T-helper 17 cell (primary cell): Measurements from ENCODE around the gene HNRNPAB. TPM values are rescaled to one million over a fixed set of nuclear protein-coding genes. Genes with fewer than 3 reads are reported as not detected.

Source experiments
- ATAC-seq: fragments of 150-1000 bp; cut with Tn5 transposase; 2 replicates; pipeline ENCODE4 v1.10.0; 2021; ENCODE audit warnings: mild to moderate bottlenecking, moderate library complexity
- DNase-seq, 3 donors: peaks; one replicate each; pipeline versions ENCODE4 v3.0.0 to v3.0.0-alpha.2; 2020 to 2021
- H3K9me3 ChIP-seq: one replicate; pipeline ENCODE4 v1.7.0; 2013; ENCODE audit warnings: low read length, mild to moderate bottlenecking; ENCODE audit not compliant: control insufficient read depth, poor library complexity, severe bottlenecking
- H3K27ac Mint-ChIP-seq: one replicate; pipeline ENCODE4 v1.8.0; 2022; ENCODE audit warnings: mild to moderate bottlenecking, moderate library complexity, mixed read lengths
- H3K27me3 Mint-ChIP-seq: one replicate; pipeline ENCODE4 v1.8.0; 2022; ENCODE audit warnings: mixed read lengths
- H3K36me3 Mint-ChIP-seq: one replicate; pipeline ENCODE4 v1.8.0; 2022; ENCODE audit warnings: low read depth, mixed read lengths
- H3K4me1 Mint-ChIP-seq: one replicate; pipeline ENCODE4 v1.8.0; 2022; ENCODE audit warnings: mild to moderate bottlenecking, mixed read lengths
- H3K4me3 Mint-ChIP-seq: one replicate; pipeline ENCODE4 v1.8.0; 2022; ENCODE audit warnings: mild to moderate bottlenecking, moderate library complexity, mixed read lengths
- total RNA-seq, 4 donors: library from RNA in 2 of 4; stranded (reverse) in 2 of 4; gene quantifications; one replicate each; pipeline ENCODE4 v1.2.3 and lab custom pipeline; 2022 to 2026

The HNRNPAB gene
- total RNA-seq, 2 donors from 2014 or later: 89.5 to 90.5 TPM

DNA sequence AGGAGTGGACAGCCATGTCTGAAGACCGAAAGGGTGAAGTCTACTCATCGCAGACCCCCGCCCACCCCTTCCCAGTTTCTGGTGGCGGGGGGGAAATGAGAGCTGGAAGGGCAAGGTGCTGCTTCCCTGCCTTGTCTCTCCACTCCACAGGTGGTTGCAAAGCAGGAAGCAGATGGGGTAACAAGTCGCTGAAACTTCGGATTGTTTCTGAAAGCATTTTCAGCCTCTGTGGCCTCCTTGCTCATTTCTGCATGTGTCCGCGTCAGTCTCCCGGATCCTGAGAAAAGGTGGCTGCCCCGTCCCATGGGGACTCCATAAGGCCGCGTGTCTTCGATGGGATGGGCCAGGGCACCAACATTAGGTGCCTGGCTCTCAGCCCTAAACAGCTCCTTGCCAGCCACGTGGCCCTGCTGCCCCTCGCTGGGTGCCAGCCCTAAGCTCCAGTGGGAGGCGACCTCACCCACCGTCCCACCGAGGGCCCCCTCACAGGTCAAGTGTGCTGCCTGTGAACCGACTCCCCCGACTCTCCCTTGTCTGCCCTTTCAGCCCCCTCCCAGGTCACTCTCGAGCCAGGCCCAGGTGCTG lies 27.3 kb downstream of the HNRNPAB start:
- Mint-ChIP-seq H3K36me3 (peaks cover 9% of the 10 kb centered on the region), H3K27me3 (no peaks in the 10 kb centered on the region), H3K27ac (peak overlapping the region; percentile 81), H3K4me3 (peak overlapping the region; percentile 86), H3K4me1 (peaks cover 48% of the 10 kb centered on the region)
- ATAC-seq (peak; percentile 2), DNase-seq (no peak)
- no peaks in the 10 kb centered on the region for H3K9me3 ChIP-seq

DNA sequence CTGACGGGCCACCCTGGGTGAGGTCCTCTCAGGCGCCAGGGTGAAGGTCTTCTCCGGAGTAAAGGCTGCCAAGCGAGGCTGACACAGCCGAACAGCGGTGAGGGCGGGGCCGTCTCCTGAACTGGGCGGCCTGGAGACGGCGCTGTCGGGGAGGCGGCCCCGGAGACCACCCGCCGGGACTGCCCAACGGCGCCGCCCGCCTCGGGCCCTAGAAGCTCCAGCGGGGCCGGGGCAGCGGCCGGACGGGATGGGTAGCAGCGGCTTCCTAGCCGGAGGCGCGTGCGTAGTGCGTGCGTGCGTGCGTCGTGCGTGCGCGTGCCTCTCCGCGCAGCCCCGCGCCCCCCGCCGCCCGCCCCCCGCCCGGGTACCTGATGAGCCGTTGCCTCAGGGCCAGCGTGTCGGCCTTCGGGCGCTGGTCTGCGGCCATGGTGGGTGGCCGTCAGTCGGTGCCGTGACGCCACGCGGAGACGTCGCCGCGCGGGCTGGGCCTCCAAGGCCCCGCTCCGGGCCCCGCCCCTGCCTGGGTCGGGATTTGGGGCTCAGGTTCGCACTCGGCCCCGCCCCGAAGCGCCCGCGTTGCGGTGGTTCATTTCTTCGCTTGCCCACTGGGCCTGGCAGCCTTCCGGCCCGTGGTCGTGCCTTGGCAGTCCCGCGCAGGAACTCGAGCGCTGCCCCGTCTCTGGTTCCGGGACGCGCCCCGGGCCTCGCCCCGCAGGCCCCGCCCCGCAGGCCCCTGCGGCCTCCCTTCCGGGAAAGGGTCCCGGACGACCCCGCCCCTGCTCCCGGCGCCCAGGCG lies 28.0 kb downstream of the HNRNPAB start, which contains the start of gene PHYKPL:
Gene PHYKPL, minus strand, starts transcription at position 679 of the 796 bp plus-strand sequence. Its CDS starts 252 bp downstream, at position 427.
- H3K27ac Mint-ChIP-seq: peak within 1 kb of the TSS; percentile 81
- H3K4me3 Mint-ChIP-seq: peak within 1 kb of the TSS; percentile 86
- peak; percentile 77 for ATAC-seq
- H3K36me3 Mint-ChIP-seq: peaks cover 8% of the 10 kb centered on the region
- no peaks in the 10 kb centered on the region for H3K27me3 Mint-ChIP-seq
- DNase-seq: peak; percentile 55 to 60 (median 59)
- H3K4me1 Mint-ChIP-seq: peaks cover 45% of the 10 kb centered on the region
- H3K9me3 ChIP-seq: no peaks in the 10 kb centered on the region

DNA sequence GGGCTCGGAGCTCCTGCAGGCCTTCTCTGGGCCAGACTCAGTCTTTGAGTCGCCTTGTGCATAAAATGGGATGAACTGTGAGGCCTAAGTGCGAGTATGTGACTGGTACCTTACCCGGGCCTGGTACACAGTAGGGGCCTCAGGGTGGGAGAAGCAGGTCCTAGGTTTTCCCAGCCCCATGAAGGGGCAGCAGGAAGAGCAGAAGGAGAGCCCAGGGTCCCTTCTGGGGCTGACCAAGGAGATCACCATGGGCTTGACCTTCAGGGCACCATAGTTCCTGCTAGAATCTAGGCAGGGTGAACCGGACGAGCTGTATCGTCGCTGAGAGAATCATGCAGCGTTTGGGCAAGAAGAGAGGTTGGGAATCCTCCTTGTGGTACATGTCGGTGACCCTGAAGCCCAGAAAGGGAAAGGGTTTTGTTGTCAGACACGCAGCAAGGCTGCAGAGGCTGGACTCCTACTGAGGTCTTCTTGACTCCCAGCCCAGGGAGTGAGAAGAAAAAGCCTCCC lies 28.6 kb downstream of the HNRNPAB start:
- Mint-ChIP-seq H3K4me1 (peaks cover 40% of the 10 kb centered on the region), H3K27ac (peak overlapping the region; percentile 63), H3K4me3 (peak overlapping the region; percentile 74), H3K36me3 (peaks cover 2% of the 10 kb centered on the region), H3K27me3 (no peaks in the 10 kb centered on the region)
- ATAC-seq: no peak
- H3K9me3 ChIP-seq: no peaks in the 10 kb centered on the region
- no peak for DNase-seq

DNA sequence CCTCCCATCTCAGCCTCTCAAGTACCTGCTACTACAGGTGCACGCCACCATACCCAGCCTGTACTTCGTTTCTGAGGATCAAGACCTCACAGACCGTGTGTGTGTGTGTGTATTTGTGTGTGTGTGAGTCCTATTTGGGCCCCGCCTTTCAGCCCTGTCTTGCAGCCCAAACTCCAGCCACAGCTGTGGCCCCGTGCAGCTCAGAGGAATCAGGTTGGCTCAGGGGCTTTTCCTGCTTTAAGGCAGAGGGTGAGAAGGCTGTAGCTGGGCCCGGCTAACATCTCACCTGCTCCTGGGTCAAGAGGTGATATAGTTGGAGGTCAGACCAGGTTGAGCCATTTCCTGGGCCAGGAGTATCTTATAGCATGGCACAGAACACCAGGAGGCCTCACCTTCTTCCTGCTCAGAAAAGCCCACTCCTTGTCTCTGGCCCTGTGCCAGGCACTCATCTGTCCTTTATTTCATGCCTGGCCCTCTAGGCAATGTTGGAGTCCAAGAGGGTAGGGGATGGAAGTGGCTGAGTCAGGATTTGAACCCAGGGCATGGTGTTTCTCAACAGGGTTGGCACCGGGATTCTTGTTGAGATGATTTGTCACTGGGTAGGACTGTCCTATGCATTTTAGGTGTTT lies 29.9 kb downstream of the HNRNPAB start:
- no peaks in the 10 kb centered on the region for H3K36me3 Mint-ChIP-seq
- H3K27ac Mint-ChIP-seq: no peak overlapping the region
- peaks cover 35% of the 10 kb centered on the region for H3K4me1 Mint-ChIP-seq
- DNase-seq (no peak), ATAC-seq (no peak)
- peak overlapping the region; percentile 65 for H3K4me3 Mint-ChIP-seq
- no peaks in the 10 kb centered on the region for H3K9me3 ChIP-seq
- H3K27me3 Mint-ChIP-seq: no peaks in the 10 kb centered on the region

DNA sequence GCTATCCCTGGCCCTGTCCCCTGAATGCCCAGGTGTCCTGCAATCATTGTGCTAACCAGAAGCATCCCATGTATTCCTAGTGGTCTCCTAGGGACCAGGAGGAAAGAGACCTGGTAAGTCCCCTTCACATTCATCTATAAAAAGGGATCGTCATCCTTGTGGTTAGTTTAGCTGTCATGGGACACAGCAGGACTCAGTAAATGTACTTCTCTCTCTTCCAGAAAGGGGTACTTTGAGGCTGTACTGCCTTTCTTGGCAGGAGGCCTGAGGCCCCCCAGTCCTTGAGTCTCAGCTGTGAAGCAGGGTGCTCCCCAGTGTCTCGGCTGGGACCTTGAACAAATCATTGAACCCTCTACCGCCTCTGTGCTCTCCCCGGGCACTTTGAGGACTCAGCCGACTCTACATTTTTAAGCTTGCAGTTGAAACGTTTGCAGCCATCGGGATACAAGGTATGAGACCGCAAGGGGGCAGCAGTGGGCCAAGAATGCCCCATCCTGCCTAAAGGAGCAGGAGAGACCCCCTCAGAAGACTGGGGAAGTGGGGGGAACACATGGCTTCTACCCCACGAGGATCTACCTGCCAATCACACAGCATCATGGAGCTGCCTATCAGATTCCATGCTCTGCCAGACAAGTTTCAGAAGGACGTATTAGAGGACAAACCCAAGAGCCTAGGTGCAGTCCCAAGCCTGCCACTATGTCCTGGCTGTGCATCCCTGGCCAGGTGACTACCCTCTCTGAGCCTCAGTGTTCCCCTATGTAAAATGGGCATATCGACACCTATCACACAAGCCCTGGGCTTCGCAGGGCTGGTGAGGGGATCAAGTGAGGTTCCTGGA lies 30.6 kb downstream of the HNRNPAB start:
- Mint-ChIP-seq H3K27me3 (no peaks in the 10 kb centered on the region), H3K4me1 (peaks cover 31% of the 10 kb centered on the region), H3K27ac (no peak overlapping the region), H3K36me3 (no peaks in the 10 kb centered on the region), H3K4me3 (peak overlapping the region; percentile 31)
- H3K9me3 ChIP-seq: no peaks in the 10 kb centered on the region
- DNase-seq: peak; percentile 48 to 70 (median 55)
- no peak for ATAC-seq

DNA sequence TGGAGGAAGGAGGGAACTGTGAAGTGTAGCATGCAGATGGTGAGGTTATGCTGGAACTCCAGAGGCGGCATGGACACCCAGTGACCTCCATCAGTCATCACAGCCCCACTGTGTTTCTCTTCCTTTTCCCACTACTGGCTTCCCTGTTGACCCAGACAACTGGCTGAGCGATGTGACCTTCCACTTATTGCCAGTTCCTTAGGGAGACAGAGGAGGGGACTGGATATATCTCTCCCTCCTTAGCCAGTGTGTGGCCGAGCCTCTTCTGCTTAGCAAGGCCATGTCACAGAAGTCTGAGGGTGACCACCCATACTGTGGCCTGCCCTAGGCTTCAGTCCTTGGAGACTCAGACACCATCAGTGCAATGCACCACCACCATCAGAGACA lies 31.2 kb downstream of the HNRNPAB start:
- no peak for DNase-seq
- no peak for ATAC-seq
- H3K27me3 Mint-ChIP-seq: no peaks in the 10 kb centered on the region
- H3K27ac Mint-ChIP-seq: no peak overlapping the region
- H3K4me1 Mint-ChIP-seq: peaks cover 32% of the 10 kb centered on the region
- no peaks in the 10 kb centered on the region for H3K36me3 Mint-ChIP-seq
- H3K9me3 ChIP-seq: no peaks in the 10 kb centered on the region
- no peak overlapping the region for H3K4me3 Mint-ChIP-seq

DNA sequence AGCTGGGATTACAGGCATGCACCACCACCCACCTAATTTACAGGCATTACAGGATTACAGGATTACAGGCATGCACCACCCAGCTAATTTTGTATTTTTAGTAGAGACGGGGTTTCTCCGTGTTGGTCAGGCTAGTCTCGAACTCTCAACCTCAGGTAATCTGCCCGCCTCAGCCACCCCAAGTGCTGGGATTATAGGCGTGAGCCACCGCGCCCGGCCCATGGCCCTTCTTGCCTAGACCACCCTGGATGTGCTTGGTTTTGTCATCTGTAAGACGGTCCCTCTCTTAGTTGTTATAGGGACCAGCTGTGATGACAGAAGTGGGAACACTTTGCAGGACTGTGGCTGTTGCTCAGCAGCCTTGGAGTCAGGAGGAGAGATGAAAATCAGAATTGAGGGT lies 31.8 kb downstream of the HNRNPAB start:
- Mint-ChIP-seq H3K36me3 (no peaks in the 10 kb centered on the region), H3K4me1 (peaks cover 32% of the 10 kb centered on the region), H3K27ac (no peak overlapping the region), H3K4me3 (no peak overlapping the region), H3K27me3 (no peaks in the 10 kb centered on the region)
- no peak for DNase-seq
- no peak for ATAC-seq
- H3K9me3 ChIP-seq: no peaks in the 10 kb centered on the region

DNA sequence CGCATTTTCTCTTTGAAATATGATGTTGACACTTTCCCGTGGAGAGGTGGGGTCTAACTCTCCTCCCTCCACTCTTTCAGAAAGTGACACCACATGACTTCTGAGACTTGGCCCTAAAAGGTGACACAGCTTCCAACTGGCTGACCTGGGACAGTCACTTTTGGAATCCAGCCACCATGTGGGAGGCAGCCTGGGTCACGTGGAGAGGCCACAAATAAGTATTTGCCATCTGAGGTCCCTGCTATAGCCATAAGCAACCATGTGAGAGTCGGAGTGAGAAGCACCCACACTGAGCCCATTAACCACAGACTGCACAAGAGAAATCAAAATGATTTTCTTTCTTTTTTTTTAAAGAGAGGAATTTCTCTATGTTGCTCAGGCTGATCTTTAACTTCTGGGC lies 32.3 kb downstream of the HNRNPAB start:
- Mint-ChIP-seq H3K4me3 (no peak overlapping the region), H3K27ac (no peak overlapping the region), H3K4me1 (peaks cover 29% of the 10 kb centered on the region), H3K27me3 (no peaks in the 10 kb centered on the region), H3K36me3 (no peaks in the 10 kb centered on the region)
- DNase-seq: no peak
- no peaks in the 10 kb centered on the region for H3K9me3 ChIP-seq
- ATAC-seq: no peak

DNA sequence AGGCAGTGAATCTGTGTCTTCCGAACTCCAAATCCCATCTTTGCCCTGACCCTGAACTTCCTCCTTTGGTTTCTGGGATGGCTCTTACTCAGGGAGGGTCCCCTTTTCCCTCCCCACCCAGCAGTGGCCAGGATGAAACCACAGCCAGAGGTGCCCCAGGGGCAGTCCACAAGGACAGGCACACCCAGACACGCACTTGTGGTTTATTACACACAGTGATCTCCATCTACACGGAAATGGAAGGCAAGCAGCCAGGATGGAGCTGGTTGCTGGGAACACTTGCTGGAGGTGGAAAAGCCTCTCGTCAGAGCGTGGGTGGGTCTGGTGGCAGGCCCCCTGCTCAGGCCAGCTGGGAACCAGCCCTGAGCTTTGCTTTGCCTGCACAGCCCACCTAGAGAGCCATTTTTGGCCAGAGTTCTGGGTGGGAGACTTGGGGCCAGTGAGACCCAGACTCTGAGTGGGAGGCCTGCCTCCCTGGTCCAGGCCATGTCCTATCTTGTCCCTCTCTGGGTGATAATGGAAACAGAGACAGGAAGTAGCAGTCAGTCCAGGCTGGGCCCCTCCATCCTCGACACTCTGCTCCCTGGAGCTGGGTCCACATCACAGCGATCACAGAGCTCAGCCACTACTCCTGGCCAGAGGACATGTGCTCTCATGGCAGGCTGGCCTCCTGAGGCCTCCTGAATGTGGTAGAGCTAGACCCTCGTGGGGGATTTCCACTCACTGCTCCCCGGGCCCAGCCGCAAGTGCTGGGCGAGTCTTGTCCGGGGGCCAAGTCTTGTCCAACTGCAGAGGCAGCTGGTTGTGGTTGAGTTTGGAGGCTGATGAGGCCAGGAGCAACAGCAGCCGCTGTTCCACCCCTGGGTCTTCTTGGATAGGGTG lies 33.3 kb downstream of the HNRNPAB start:
- no peak for ATAC-seq
- H3K4me1 Mint-ChIP-seq: peaks cover 30% of the 10 kb centered on the region

DNA sequence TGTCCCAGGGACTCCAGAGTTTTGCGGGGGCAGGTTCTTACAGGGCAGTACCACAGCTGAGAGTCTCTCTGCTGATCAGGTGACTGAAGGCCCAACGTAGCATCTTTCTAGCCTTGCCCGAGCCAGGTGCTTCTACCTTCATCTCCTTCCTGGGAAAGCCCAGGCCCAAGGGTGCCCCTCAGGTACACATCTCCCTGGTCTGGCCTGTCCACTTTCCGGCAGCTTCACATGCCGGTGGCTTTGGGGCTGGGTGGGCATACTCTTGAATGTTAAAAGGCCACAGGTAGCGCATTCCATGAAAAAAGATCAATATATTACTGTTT lies 33.9 kb downstream of the HNRNPAB start:
- no peaks in the 10 kb centered on the region for H3K9me3 ChIP-seq
- peaks cover 30% of the 10 kb centered on the region for H3K4me1 Mint-ChIP-seq
- DNase-seq: no peak
- peak overlapping the region; percentile 67 for H3K27ac Mint-ChIP-seq
- no peaks in the 10 kb centered on the region for H3K27me3 Mint-ChIP-seq
- no peak for ATAC-seq
- peak overlapping the region; percentile 12 for H3K4me3 Mint-ChIP-seq
- no peaks in the 10 kb centered on the region for H3K36me3 Mint-ChIP-seq

More for the DNA sequence above, 33.3 kb downstream of the HNRNPAB start:
- Mint-ChIP-seq H3K36me3 (no peaks in the 10 kb centered on the region), H3K27me3 (no peaks in the 10 kb centered on the region), H3K4me3 (peak overlapping the region; percentile 43), H3K27ac (peak overlapping the region; percentile 67)
- no peak for DNase-seq
- H3K9me3 ChIP-seq: no peaks in the 10 kb centered on the region

DNA sequence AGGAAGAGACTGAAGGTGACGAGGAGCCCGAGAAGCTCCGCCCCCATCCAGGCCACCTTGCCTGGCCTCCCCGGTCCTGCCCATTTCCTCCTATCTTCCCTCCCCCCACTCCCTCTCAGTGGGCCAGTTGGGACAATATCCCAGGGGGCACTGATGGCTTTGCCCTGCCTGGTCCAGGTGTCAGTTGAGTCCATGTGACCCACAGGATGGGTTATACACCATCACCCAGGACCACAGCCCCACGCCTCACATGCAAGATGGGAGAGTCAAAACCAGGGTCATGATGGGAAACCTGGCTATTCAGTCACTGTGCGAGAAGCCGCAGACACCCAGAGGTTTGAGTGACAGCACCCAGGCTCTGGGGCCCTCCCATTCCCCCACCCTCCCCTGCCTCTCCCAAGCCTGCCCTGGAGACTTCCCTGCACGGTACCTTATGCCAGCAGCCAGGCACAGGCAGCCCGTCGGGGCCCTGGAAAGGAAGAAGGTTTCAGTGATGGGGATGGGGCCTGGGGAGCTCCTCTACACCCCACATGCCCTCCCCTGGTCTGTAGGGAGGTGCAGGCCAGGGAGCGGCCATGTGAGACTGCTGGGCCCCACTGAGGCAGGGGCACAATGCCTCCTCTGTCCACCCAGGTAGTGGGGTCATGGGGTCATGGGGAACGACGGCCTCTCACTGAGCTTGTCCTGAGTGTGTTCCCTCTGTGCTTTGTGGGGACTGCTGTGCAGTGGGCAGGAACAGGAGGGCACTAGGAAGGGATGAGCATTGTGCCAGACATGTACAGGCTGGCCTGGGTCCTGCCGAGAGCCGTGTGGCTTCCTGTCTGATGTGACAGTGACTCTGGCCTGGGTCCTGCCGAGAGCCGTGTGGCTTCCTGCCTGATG lies 34.6 kb downstream of the HNRNPAB start:
- Mint-ChIP-seq H3K36me3 (no peaks in the 10 kb centered on the region), H3K4me3 (peak overlapping the region; percentile 55), H3K27me3 (no peaks in the 10 kb centered on the region), H3K27ac (peak overlapping the region; percentile 67), H3K4me1 (peaks cover 30% of the 10 kb centered on the region)
- no peaks in the 10 kb centered on the region for H3K9me3 ChIP-seq
- ATAC-seq (no peak), DNase-seq (no peak)
